ENCODE data around the gene SIRPB1.
"Not testable (repeated sequence)": the region's sequence is repeated elsewhere in the genome, so short reads cannot be mapped to it uniquely, and the experiment has no call there.

Gene SIRPB1

DNA sequence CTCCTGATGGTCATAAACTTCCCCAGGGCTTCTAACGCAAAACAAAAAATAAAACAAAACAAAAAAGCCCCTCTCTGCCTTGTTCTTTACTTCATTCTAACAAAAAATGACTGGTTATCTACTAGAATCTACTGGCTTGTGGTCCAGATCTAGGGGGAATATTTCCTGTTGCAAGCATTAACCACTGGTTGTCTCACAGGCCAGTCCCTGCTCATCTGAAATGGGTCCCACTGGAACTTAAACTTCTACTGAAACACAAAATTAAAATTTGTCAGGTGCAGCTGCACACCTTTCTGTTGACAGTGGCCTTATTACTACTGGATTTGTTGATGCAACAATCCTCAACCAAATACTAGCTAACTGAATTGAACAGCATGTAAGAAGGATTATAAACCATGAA lies 32.3 kb upstream of the SIRPB1 start:
- Histone ChIP-seq H3K27me3 (ENCODE audit: low read depth) (peaks cover 3% of the 10 kb centered on the region; the same call in 1 of the 2 replicates), H3K36me3 (replicated peaks) (no peaks in the 10 kb centered on the region), H3K4me3 (no peak overlapping the region), H3K9me3 (no peaks in the 10 kb centered on the region), H3K4me1 (no peaks in the 10 kb centered on the region)
- in situ Hi-C loops (cut with MboI; ENCODE audit: low sequenced_read_pairs) = no loop called here
- no peak for DNase-seq (ENCODE audit: low spot score in 2 of 2)

DNA sequence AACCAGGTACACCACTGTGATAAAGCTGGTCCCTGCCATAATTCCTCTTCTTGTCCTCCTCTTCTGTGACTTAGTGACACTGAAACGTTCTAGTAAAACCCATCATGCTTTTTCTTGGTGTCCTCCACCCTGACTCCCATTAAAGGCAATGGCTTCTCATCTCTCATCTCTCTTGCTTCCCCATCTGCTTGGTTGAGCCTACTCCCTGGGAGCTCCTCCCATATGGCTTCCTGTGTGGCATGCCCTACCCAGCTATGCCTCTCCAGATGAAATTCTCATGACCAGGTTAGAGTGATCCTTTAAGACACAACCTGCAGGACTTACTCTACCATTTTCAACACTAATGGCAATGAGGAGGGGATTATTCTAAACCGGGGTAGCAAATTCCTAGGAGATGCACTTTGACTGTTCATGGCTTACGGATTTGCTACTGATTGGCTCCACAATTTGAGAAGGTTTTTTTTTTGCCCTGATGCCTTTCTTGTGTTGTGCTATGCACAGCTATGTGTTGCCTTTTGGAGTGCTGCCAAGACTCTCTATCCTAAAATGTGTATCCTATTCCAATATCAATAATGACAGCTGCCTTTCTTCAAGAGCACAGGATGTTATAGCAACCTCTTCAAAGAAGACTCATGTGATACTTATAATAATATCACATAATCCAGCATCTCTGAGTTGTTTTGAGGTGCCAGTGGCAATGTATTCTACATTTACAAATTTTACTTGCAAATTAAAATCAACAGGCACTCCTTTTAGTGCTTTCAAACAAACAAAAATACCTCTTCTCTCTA lies 31.7 kb upstream of the SIRPB1 start:
- Histone ChIP-seq H3K9me3 (no peaks in the 10 kb centered on the region), H3K4me1 (no peaks in the 10 kb centered on the region), H3K4me3 (no peak overlapping the region), H3K36me3 (replicated peaks) (no peaks in the 10 kb centered on the region), H3K27me3 (ENCODE audit: low read depth) (peaks cover 3% of the 10 kb centered on the region; the same call in 1 of the 2 replicates)
- DNase-seq (ENCODE audit: low spot score in 2 of 2) = no peak
- in situ Hi-C loops (cut with MboI; ENCODE audit: low sequenced_read_pairs) = no loop called here

DNA sequence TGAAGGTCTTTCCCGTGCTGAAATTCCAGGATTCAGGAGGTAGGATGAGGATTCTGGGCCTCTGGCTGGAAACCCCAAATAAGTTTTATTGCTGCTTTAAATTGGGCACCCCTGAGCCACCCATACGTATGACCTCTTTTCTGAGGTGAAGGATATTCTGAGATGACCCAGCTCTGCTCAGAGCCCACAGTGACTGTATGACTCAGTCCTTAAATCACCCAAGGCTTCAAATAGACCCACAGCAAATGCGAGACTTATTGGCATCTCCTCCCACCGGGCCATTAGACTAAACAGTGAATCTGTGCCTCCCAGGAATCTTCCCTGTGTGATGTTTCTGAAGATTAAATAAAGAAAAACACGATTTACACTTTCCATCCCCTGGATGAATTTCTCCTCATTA lies 28.3 kb upstream of the SIRPB1 start:
- no peak overlapping the region for H3K4me3 ChIP-seq
- H3K27me3 ChIP-seq (ENCODE audit: low read depth) = no peaks in the 10 kb centered on the region
- no peaks in the 10 kb centered on the region for H3K36me3 ChIP-seq (replicated peaks)
- no peak for DNase-seq (ENCODE audit: low spot score in 2 of 2)
- in situ Hi-C loops (cut with MboI; ENCODE audit: low sequenced_read_pairs) = no loop called here
- no peaks in the 10 kb centered on the region for H3K9me3 ChIP-seq
- no peaks in the 10 kb centered on the region for H3K4me1 ChIP-seq

DNA sequence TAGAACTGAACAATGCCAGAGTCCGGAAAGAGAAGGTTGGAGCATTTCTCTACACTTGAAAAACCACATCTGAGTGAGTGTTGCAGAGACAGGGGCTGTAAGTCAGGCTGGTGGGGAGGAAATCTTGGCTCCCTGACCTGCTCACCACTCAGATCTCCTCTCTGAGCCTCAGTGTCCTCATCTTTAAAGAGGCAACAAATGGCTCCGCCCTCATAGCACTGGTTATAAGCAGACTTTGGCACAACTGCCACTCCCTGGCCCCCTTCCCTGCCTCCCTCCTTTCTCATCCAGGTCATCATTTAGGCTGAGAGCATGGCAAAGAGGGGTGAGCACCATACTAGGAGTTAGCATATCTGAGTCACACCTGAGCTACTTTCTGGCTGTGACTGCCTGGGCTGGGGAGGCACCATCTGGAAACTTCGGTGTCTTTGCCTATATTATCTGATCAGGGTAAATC lies 27.2 kb upstream of the SIRPB1 start:
- in situ Hi-C loops (cut with MboI; ENCODE audit: low sequenced_read_pairs) = no loop called here
- no peaks in the 10 kb centered on the region for H3K9me3 ChIP-seq
- H3K36me3 ChIP-seq (replicated peaks) = no peaks in the 10 kb centered on the region
- H3K4me1 ChIP-seq = no peaks in the 10 kb centered on the region
- DNase-seq (ENCODE audit: low spot score in 2 of 2) = no peak
- no peak overlapping the region for H3K4me3 ChIP-seq
- H3K27me3 ChIP-seq (ENCODE audit: low read depth) = no peaks in the 10 kb centered on the region

DNA sequence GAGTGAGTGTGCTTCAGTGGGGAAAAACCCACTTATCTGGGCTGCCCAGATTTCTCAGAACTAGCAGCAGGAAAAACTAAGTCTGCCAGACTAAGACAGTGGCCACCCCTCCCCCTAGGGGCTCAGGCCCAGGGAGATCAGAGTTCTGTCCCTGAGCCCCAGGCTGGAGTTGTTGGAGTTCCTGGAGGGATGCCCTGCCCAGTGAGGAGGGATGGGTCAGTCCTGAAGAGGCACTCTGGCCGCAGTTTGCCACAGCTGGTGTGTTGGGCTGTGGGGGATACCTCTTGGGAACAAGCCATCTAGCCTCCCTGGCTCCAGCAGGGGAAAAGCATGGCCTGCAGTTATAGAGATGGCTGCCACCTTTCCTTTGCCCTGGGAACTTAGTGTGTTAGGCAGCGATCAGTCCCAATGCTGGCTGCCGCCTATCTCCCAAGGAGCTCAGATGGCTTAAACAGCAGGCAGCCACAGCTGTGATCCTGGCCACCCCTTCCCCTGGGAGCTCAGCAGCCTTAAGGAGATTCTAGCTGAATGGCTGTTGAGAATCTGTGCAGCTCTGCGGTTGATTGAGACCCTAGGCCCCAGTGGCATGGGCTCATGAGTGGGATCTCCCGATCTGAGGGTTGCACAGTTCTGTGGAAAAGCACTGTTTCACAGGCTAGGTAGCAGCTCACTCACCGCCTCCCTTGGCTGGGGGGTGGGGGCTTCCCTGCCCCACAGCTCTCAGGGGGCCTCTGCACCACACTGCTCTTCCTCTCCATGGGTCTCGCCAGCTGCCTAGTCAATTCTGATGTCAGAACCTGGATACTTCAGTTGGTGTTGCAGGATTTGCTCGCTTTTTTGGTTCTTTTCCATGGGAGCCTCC lies 24.5 kb upstream of the SIRPB1 start:
- H3K4me3 ChIP-seq = no peak overlapping the region
- H3K36me3 ChIP-seq (replicated peaks) = no peaks in the 10 kb centered on the region
- in situ Hi-C loops (cut with MboI; ENCODE audit: low sequenced_read_pairs) = no loop called here
- H3K4me1 ChIP-seq = no peaks in the 10 kb centered on the region
- no peaks in the 10 kb centered on the region for H3K9me3 ChIP-seq
- no peaks in the 10 kb centered on the region for H3K27me3 ChIP-seq (ENCODE audit: low read depth)
- no peak for DNase-seq (ENCODE audit: low spot score in 2 of 2)

DNA sequence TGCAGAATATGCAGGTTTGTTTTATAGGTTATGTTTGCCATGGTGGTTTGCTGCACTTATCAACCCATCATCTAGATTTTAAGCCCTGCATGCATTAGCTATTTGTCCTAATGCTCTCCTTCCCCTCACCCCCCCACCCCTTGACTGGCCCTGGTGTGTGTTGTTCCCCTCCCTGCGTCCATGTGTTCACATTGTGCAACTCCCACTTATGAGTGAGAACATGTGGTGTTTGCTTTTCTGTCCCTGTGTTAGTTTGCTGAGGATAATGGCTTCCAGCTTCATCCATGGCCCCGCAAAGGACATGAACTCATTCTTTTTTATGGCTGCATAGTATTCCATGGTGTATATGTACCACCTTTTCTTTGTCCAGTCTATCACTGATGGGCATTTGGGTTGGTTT lies 18.8 kb upstream of the SIRPB1 start:
- H3K36me3 ChIP-seq (replicated peaks); in situ Hi-C loops (cut with MboI; ENCODE audit: low sequenced_read_pairs); H3K4me1 ChIP-seq; H3K9me3 ChIP-seq; DNase-seq (ENCODE audit: low spot score in 2 of 2); H3K4me3 ChIP-seq; H3K27me3 ChIP-seq (ENCODE audit: low read depth): not testable (repeated sequence)

DNA sequence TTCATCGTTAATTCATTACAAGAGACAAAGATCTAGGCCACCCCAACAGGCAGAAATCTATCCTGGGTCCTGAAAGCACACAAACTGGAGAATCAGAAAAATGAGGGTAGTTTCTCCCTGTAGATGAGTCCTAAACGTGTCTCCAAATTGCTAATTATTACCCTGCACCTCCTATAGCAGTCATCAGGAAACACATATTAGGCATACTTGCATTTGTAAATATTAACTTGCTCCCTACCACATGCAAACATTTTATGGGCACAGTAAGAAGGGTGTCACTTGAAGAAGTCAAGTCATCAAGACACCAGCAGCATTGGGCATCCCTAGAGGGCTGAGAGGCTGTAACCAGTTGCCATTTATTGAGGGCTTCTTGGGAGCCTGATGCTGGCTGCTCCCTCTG lies 17.9 kb upstream of the SIRPB1 start:
- DNase-seq (ENCODE audit: low spot score in 2 of 2) = no peak
- no peak overlapping the region for H3K4me3 ChIP-seq
- no peaks in the 10 kb centered on the region for H3K4me1 ChIP-seq
- H3K27me3 ChIP-seq (ENCODE audit: low read depth) = no peaks in the 10 kb centered on the region
- no peaks in the 10 kb centered on the region for H3K36me3 ChIP-seq (replicated peaks)
- H3K9me3 ChIP-seq = no peaks in the 10 kb centered on the region
- in situ Hi-C loops (cut with MboI; ENCODE audit: low sequenced_read_pairs) = no loop called here

DNA sequence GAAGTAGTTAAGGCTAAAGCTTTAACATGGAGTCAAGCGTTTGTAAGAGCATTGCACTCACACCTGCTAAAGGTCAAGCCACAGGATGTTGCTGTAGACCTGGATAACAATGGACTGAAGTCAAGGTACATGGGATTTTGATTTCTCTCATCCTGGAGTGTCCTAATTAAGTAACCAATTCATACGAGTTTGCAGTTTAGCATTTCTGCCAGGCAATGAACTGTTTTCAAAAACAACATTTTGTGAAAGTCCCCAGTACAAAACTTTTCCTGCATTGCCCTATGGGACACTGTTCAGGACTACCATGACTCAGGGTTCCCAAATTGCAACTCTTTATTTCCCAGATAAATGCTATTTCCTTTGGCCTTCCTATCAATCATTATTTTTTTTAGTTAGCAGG lies 17.4 kb upstream of the SIRPB1 start:
- in situ Hi-C loops (cut with MboI; ENCODE audit: low sequenced_read_pairs) = no loop called here
- no peak for DNase-seq (ENCODE audit: low spot score in 2 of 2)
- no peaks in the 10 kb centered on the region for H3K36me3 ChIP-seq (replicated peaks)
- H3K9me3 ChIP-seq = no peaks in the 10 kb centered on the region
- H3K4me1 ChIP-seq = no peaks in the 10 kb centered on the region
- H3K27me3 ChIP-seq (ENCODE audit: low read depth) = no peaks in the 10 kb centered on the region
- no peak overlapping the region for H3K4me3 ChIP-seq

DNA sequence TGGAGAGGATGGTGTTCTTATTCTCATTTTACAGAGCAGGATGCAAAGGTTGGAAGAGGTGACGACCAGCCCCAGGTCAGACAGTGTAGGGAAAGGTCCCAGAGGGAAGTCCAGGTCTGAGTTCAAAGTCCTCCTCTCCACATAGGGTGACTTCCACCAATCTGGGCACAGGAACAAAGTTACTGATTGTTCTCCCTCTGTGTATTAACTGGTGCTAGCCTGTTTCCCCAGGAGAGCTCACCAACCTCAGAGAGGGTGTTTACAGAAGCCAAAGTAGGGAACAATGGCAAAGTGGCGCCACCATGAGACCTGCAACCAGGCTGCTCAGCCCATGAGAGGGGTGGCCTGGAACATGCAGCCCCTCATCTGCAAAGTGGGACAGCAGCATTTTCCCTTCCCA lies 16.8 kb upstream of the SIRPB1 start:
- no peaks in the 10 kb centered on the region for H3K27me3 ChIP-seq (ENCODE audit: low read depth)
- no peak for DNase-seq (ENCODE audit: low spot score in 2 of 2)
- H3K4me3 ChIP-seq = no peak overlapping the region
- no peaks in the 10 kb centered on the region for H3K36me3 ChIP-seq (replicated peaks)
- H3K9me3 ChIP-seq = no peaks in the 10 kb centered on the region
- H3K4me1 ChIP-seq = no peaks in the 10 kb centered on the region
- in situ Hi-C loops (cut with MboI; ENCODE audit: low sequenced_read_pairs) = no loop called here

DNA sequence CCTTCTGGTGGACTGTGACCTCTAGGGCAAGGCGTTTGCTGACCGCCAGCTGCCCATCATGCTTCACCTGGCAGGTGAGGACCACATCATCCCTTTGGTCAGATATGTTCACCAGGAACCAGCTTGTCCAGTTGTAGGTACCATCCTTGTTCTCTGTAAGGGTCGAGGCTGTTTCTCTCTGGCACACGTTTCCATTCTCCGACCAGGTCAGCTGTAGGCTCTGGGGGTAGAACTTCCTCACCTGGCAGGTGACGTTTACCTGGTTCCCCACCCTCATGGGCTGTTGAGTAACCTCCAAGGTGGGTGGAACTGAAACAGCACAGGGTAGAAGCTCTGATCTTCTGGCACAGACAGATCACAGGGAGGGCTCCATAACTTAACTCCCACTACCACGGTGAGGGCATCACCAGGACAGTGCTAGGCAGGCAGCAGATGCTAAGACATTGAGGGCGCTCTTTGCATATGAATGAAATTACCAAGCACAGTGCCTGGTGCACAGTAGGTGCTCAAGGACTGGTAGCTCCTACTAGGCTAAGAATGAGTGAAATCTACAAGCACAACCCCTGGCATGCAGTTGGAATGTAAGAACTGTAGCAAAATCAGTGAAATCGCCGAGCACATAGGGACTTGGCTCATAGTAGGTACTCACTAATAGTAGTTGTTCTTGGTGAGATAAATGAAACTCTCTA lies 15.6 kb upstream of the SIRPB1 start:
- no peaks in the 10 kb centered on the region for H3K27me3 ChIP-seq (ENCODE audit: low read depth)
- no peak for DNase-seq (ENCODE audit: low spot score in 2 of 2)
- no peaks in the 10 kb centered on the region for H3K9me3 ChIP-seq
- in situ Hi-C loops (cut with MboI; ENCODE audit: low sequenced_read_pairs) = no loop called here
- H3K36me3 ChIP-seq (replicated peaks) = no peaks in the 10 kb centered on the region
- H3K4me3 ChIP-seq = no peak overlapping the region
- no peaks in the 10 kb centered on the region for H3K4me1 ChIP-seq

DNA sequence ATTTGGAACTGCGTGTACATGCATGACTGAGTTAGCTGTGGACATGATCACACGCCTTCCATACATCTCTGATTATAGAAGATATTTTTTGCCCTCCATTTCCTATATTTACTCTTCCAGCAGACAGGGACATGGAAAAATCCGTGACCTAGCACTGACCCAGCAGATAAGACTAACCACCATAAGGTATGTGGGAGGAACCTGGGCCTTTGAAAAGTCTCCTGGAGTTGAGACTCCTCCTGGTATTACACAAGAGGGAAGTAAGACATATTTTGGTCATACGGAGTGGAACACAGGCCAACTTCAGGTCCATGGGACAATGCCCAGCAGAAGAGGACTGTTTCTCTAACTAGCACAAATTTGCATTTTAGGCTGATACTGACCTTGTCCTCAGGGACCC lies 13.7 kb upstream of the SIRPB1 start:
- H3K4me1 ChIP-seq = no peaks in the 10 kb centered on the region
- DNase-seq (ENCODE audit: low spot score in 2 of 2) = no peak
- no peaks in the 10 kb centered on the region for H3K27me3 ChIP-seq (ENCODE audit: low read depth)
- in situ Hi-C loops (cut with MboI; ENCODE audit: low sequenced_read_pairs) = no loop called here
- H3K9me3 ChIP-seq = no peaks in the 10 kb centered on the region
- no peaks in the 10 kb centered on the region for H3K36me3 ChIP-seq (replicated peaks)
- no peak overlapping the region for H3K4me3 ChIP-seq

DNA sequence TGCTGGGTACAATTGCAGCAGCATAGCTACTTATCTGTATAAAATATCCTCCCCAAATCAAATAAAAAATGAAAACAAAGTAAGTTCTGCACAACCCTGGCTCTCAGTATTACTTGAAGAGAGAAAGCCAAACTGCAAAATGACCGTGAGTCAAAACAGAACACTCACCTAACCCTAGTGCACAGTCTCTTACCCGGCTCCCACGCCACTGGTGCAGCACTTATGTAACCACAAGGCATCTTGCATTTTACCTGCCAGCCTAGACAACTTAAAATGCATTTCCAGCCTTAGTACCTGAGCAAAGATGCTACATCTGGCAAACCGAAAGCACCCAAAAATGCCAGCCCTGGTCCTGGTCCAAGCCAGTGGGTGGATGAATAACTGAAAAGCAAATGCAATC lies 12.4 kb upstream of the SIRPB1 start:
- no peaks in the 10 kb centered on the region for H3K9me3 ChIP-seq
- in situ Hi-C loops (cut with MboI; ENCODE audit: low sequenced_read_pairs) = no loop called here
- no peaks in the 10 kb centered on the region for H3K36me3 ChIP-seq (replicated peaks)
- DNase-seq (ENCODE audit: low spot score in 2 of 2) = no peak
- no peak overlapping the region for H3K4me3 ChIP-seq
- no peaks in the 10 kb centered on the region for H3K4me1 ChIP-seq
- H3K27me3 ChIP-seq (ENCODE audit: low read depth) = no peaks in the 10 kb centered on the region; the same call in 1 of the 2 replicates

DNA sequence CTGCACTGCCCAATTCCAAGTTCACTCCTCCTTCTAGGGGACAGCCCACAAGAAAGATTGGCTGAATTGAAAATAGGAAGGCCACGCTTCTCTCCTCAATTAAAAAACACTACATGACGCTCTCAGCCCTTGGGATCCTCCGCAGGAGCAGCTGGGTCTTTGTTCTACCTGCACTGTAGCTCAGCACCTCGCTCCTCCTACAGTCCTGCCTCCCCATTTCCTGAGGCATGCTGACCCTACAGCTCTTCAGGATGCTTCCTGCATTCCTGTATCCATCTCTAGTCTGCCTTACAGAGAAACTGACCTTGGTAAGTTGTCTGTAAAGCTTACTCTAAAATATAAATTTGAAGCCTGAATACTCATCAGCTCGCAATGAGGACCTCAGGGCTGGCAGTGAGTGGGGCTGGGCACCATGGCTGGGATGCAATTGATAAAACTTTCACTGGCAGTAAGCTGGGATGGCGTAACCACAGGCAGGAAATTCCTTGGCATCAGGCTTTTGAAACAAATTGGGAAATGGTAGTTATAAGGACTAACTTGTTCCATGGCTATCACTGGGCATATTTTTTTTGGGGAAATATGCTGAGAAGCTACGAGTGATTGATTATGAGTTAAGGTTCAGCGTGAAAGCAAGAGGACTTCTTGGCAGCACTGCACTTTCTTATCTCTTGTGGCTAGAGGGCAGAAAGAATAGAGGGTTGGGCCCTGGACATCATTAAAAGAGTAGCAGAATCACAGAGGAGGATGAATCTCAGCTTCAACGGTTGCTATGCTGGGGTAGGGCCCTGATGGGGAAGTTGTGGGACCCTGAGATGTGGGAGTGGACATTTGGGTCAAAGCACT lies 11.7 kb upstream of the SIRPB1 start:
- H3K4me3 ChIP-seq = no peak overlapping the region
- H3K36me3 ChIP-seq (replicated peaks) = no peaks in the 10 kb centered on the region
- no peak for DNase-seq (ENCODE audit: low spot score in 2 of 2)
- H3K27me3 ChIP-seq (ENCODE audit: low read depth) = no peaks in the 10 kb centered on the region; the same call in 1 of the 2 replicates
- in situ Hi-C loops (cut with MboI; ENCODE audit: low sequenced_read_pairs) = no loop called here
- no peaks in the 10 kb centered on the region for H3K4me1 ChIP-seq
- no peaks in the 10 kb centered on the region for H3K9me3 ChIP-seq

Data from HAP-1 (cell line).